PC-9 (cell line): ENCODE measurements around the gene REXO4.

ENCODE experiments used
- EZH2 ChIP-seq: fragments of 200-600 bp; sonication (generic); IDR thresholded peaks from 2 replicates; pipeline ENCODE4 v1.8.0; 2017; ENCODE audit warnings: antibody characterized with exemption, low read depth
- TF ChIP-seq, protein P1 (sequence below): fragments of 200-600 bp; sonication (generic); conservative IDR thresholded peaks from 2 replicates; pipeline ENCODE4 v1.6.1; 2017; ENCODE audit warnings: mixed run types, antibody characterized with exemption, mild to moderate bottlenecking, moderate library complexity

DNA sequence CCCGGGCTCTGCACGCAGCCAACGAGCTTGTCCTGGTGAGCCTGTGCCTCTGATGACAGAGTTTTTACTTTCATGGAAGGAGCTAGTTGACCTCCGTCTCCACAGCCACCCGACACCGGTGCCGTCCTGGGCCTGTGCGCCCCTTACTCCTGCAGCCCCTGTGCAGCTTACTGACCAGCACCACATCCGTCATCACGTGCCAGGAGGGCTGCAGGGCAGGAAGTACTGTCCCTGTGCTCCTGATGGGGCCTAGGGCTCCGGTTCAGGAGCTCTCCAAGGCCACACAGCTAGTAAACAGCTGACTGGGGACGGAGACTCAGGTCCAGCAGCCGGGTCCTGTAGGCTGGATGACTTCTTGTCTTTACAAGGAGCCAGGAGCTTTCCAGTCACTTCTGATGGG lies 31.5 kb downstream of the REXO4 start:
- TF ChIP-seq, protein P1, sequence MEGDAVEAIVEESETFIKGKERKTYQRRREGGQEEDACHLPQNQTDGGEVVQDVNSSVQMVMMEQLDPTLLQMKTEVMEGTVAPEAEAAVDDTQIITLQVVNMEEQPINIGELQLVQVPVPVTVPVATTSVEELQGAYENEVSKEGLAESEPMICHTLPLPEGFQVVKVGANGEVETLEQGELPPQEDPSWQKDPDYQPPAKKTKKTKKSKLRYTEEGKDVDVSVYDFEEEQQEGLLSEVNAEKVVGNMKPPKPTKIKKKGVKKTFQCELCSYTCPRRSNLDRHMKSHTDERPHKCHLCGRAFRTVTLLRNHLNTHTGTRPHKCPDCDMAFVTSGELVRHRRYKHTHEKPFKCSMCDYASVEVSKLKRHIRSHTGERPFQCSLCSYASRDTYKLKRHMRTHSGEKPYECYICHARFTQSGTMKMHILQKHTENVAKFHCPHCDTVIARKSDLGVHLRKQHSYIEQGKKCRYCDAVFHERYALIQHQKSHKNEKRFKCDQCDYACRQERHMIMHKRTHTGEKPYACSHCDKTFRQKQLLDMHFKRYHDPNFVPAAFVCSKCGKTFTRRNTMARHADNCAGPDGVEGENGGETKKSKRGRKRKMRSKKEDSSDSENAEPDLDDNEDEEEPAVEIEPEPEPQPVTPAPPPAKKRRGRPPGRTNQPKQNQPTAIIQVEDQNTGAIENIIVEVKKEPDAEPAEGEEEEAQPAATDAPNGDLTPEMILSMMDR: no peak
- TF ChIP-seq EZH2: no peak
